AG10803 (cell line): ENCODE results near the gene RIPPLY1.

Experiments
- DNase-seq: peaks from one replicate; pipeline ENCODE4 v3.0.0; 2010; ENCODE audit warnings: low read depth
- H3K4me3 ChIP-seq: 2 replicates; pipeline ENCODE4 v1.5.1; 2011; ENCODE audit warnings: mild to moderate bottlenecking, low read length, control low read depth
- TF ChIP-seq, protein P1 (sequence below): conservative IDR thresholded peaks from 2 replicates; pipeline ENCODE4 v1.5.1; 2011; ENCODE audit warnings: mild to moderate bottlenecking, low read length, control low read depth, inconsistent platforms

The RIPPLY1 gene

GRCh38 chrX:106932492-106932923 lies 29.4 kb upstream of the RIPPLY1 start:
- TF ChIP-seq, protein P1, sequence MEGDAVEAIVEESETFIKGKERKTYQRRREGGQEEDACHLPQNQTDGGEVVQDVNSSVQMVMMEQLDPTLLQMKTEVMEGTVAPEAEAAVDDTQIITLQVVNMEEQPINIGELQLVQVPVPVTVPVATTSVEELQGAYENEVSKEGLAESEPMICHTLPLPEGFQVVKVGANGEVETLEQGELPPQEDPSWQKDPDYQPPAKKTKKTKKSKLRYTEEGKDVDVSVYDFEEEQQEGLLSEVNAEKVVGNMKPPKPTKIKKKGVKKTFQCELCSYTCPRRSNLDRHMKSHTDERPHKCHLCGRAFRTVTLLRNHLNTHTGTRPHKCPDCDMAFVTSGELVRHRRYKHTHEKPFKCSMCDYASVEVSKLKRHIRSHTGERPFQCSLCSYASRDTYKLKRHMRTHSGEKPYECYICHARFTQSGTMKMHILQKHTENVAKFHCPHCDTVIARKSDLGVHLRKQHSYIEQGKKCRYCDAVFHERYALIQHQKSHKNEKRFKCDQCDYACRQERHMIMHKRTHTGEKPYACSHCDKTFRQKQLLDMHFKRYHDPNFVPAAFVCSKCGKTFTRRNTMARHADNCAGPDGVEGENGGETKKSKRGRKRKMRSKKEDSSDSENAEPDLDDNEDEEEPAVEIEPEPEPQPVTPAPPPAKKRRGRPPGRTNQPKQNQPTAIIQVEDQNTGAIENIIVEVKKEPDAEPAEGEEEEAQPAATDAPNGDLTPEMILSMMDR: no peak
- H3K4me3 ChIP-seq: no peak overlapping the region
- DNase-seq: peak; percentile 13

GRCh38 chrX:106931831-106932491 lies 28.8 kb upstream of the RIPPLY1 start:
- DNase-seq: no peak
- no peak overlapping the region for H3K4me3 ChIP-seq
- TF ChIP-seq, protein P1: no peak

- TF ChIP-seq, protein P1: no peak
- DNase-seq: no peak
Observed at GRCh38 chrX:106928227-106928626, 25.1 kb upstream of the RIPPLY1 start.

DNA sequence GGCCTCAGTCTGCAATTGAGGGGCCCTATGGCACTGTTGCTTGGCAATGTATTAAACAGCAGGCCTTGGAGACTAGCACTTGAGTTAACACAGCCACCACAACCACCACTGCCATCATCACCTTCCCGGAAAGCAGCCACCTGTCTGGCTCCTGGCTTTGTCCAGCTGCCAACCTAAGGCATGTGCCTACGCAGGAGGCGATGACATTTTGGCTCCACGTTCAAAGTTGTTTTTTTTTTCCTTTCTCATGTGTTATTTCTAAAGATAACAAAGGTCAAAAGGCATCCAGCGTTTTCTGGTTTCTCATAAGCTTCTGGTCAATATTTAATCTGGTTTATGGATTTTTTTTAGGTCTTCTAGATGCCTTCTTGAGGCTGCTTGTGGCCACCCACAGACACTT lies 24.6 kb upstream of the RIPPLY1 start:
- TF ChIP-seq, protein P1: no peak
- no peak overlapping the region for H3K4me3 ChIP-seq
- no peak for DNase-seq

More at GRCh38 chrX:106928227-106928626, 25.1 kb upstream of the RIPPLY1 start:
- no peak overlapping the region for H3K4me3 ChIP-seq

DNA sequence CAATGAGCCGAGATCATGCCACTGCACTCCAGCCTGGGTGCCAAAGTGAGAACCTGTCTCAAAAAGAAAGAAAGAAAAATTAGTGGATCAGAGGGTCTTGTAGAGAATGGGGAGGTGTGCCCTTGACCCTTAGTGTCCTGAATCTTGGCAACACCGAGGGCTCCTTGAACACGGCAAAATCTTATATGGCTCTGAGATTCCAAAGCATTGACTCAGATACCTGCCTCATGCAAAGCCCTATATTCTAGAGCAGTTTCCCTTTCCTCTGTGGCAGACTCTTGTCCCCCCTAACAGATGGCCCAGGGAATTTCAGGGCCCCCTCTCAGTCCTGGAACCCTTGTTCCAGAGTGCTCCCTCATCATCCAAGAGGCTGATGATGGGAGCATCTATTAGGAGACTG lies 23.9 kb upstream of the RIPPLY1 start:
- TF ChIP-seq, protein P1: no peak
- H3K4me3 ChIP-seq: no peak overlapping the region
- DNase-seq: no peak

DNA sequence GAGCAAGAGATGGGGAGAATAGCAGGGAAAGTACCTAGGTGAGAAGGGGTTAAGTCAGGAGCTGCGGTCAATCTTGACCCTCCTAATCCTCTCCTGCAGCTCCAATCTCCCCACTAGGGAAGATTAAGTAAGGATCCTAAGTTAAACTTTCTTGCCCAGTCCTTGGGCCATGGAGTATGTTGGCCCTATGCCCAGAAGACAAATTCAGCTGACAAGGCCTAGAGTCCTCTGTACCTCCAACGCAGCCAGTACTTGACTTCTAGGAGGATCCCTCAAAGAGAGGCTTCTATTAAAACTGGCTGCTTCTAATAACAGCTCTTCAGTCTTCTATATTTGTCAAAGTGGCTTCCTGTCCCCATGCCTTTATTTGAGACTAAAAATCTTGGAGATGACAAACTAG lies 18.5 kb upstream of the RIPPLY1 start:
- TF ChIP-seq, protein P1: no peak
- no peak overlapping the region for H3K4me3 ChIP-seq
- no peak for DNase-seq

DNA sequence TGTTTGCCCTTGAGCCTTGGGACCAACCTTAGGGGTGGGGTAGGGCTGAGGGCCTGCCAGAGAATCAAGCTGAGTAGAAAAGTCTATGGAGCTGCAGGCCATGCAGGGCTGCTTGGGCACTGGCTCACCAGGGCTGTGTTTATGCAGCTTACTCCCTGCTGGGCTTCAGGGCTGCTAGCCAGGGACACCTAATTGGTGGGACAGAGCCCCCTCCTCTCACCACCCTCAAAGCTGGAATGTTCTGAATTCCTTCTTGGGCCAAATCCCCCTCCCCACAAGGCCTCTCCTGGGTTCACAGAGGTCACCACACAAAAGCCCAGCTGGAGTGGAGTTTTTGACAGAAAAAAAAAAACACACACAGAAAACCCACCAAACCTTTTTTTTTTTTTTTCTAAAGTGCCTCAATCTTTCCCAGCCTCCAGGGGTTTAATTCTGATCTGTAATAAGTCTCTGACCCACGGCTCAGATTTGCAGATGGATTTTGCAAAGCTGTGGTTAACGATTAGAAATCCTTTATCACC lies 16.9 kb upstream of the RIPPLY1 start, which contains the start of gene CLDN2:
Gene CLDN2 (plus strand): TSS at position 471 of the 521 bp plus-strand sequence. CDS start 7,827 bp downstream, outside the sequence.
- TF ChIP-seq, protein P1: no peak
- no peak within 1 kb of the TSS for H3K4me3 ChIP-seq
- DNase-seq: no peak
